Smooth muscle cell (in vitro differentiated cells): ENCODE results near the gene GSTO2. TPM values are rescaled to one million over a fixed set of nuclear protein-coding genes. Genes with fewer than 3 reads are reported as not detected.

Experiments
- DNase-seq: peaks from one replicate; lab custom pipeline; 2025; ENCODE audit not compliant: unreplicated experiment; lab: John Stamatoyannopoulos, UW
- H2AFZ ChIP-seq: fragments of 200-600 bp; sonication (generic); 2 replicates; pipeline ENCODE4 v1.6.0; 2016; ENCODE audit warnings: antibody characterized with exemption, low read depth, mild to moderate bottlenecking
- H3F3A ChIP-seq: fragments of 200-600 bp; sonication (generic); 2 replicates; pipeline ENCODE4 v1.6.0; 2017; ENCODE audit warnings: antibody characterized with exemption, low read depth
- H3K27ac ChIP-seq: fragments of 200-600 bp; sonication (generic); 2 replicates; pipeline ENCODE4 v1.5.1; 2016; ENCODE audit warnings: low read depth, mild to moderate bottlenecking
- H3K27me3 ChIP-seq: fragments of 200-600 bp; sonication (generic); 2 replicates; pipeline ENCODE4 v1.6.1; 2016; ENCODE audit warnings: low read depth, mild to moderate bottlenecking
- H3K36me3 ChIP-seq: fragments of 200-600 bp; sonication (generic); 2 replicates; pipeline ENCODE4 v1.5.1; 2016; ENCODE audit warnings: low read depth
- H3K4me1 ChIP-seq: fragments of 200-600 bp; sonication (generic); 2 replicates; pipeline ENCODE4 v1.5.1; 2016; ENCODE audit warnings: low read depth
- H3K4me2 ChIP-seq: fragments of 200-600 bp; sonication (generic); 2 replicates; pipeline ENCODE4 v1.6.0; 2016; ENCODE audit warnings: mild to moderate bottlenecking
- H3K4me3 ChIP-seq: fragments of 200-600 bp; sonication (generic); 2 replicates; pipeline ENCODE4 v1.5.1; 2016; ENCODE audit warnings: mild to moderate bottlenecking
- H3K79me2 ChIP-seq: fragments of 200-600 bp; sonication (generic); 2 replicates; pipeline ENCODE4 v1.6.0; 2016; ENCODE audit warnings: low read depth, mild to moderate bottlenecking
- H3K9ac ChIP-seq: fragments of 200-600 bp; sonication (generic); 2 replicates; pipeline ENCODE4 v1.6.0; 2016; ENCODE audit warnings: low read depth
- H3K9me3 ChIP-seq: fragments of 200-600 bp; sonication (generic); replicated peaks from 2 replicates; pipeline ENCODE4 v1.5.1; 2016; ENCODE audit warnings: low read depth
- H4K20me1 ChIP-seq: fragments of 200-600 bp; sonication (generic); 2 replicates; pipeline ENCODE4 v1.6.0; 2016; ENCODE audit warnings: low read depth
- WGBS: methylation state at CpG from one replicate; pipeline ENCODE4 v1.1.7; 2016; ENCODE audit warnings: low lambda C conversion rate; 5-methylcytosine and 5-hydroxymethylcytosine counted together
- polyA plus RNA-seq: library from polyadenylated mRNA; unstranded; fragments of >200 nt; fragmentation: Nextera tagmentation; extraction: Ambion mirVana; gene quantifications from 2 replicates; pipeline ENCODE4 v1.2.1, GENCODE V29; 2016
- total RNA-seq: library from RNA; depleted of rRNA; stranded (reverse); fragments of >200 nt; gene quantifications from 2 replicates; pipeline ENCODE4 v1.2.3, GENCODE V29; 2014
- TF ChIP-seq, protein P1 (sequence below): fragments of 200-600 bp; sonication (generic); IDR thresholded peaks from 2 replicates; pipeline ENCODE4 v1.5.1; 2017; ENCODE audit warnings: borderline replicate concordance, mild to moderate bottlenecking, antibody characterized with exemption; ENCODE audit not compliant: insufficient read depth, poor library complexity, severe bottlenecking

The GSTO2 gene
- total and polyA plus RNA-seq, 2 experiments from 2014 or later = 2.1 to 3.7 TPM

- no peak overlapping the region for H3K27ac ChIP-seq
- no peaks in the 10 kb centered on the region for H3K4me1 ChIP-seq
- H3K27me3 ChIP-seq = no peaks in the 10 kb centered on the region
- TF ChIP-seq, protein P1, sequence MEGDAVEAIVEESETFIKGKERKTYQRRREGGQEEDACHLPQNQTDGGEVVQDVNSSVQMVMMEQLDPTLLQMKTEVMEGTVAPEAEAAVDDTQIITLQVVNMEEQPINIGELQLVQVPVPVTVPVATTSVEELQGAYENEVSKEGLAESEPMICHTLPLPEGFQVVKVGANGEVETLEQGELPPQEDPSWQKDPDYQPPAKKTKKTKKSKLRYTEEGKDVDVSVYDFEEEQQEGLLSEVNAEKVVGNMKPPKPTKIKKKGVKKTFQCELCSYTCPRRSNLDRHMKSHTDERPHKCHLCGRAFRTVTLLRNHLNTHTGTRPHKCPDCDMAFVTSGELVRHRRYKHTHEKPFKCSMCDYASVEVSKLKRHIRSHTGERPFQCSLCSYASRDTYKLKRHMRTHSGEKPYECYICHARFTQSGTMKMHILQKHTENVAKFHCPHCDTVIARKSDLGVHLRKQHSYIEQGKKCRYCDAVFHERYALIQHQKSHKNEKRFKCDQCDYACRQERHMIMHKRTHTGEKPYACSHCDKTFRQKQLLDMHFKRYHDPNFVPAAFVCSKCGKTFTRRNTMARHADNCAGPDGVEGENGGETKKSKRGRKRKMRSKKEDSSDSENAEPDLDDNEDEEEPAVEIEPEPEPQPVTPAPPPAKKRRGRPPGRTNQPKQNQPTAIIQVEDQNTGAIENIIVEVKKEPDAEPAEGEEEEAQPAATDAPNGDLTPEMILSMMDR = no peak
- H3K4me3 ChIP-seq = no peak overlapping the region
- 73% methylated on average over 4 of the region's 4 CpGs for WGBS
- no peak overlapping the region for H3K9ac ChIP-seq
- H4K20me1 ChIP-seq = peaks cover 41% of the 10 kb centered on the region
- no peaks in the 10 kb centered on the region for H3F3A ChIP-seq
- DNase-seq = no peak
- H3K79me2 ChIP-seq = peaks cover 21% of the 10 kb centered on the region
- H3K4me2 ChIP-seq = no peak overlapping the region
- H2AFZ ChIP-seq = no peak overlapping the region
- H3K36me3 ChIP-seq = no peaks in the 10 kb centered on the region
- no peaks in the 10 kb centered on the region for H3K9me3 ChIP-seq
These were observed 39.5 kb downstream of the GSTO2 start for GRCh38 chr10:104308439-104308903.

DNA sequence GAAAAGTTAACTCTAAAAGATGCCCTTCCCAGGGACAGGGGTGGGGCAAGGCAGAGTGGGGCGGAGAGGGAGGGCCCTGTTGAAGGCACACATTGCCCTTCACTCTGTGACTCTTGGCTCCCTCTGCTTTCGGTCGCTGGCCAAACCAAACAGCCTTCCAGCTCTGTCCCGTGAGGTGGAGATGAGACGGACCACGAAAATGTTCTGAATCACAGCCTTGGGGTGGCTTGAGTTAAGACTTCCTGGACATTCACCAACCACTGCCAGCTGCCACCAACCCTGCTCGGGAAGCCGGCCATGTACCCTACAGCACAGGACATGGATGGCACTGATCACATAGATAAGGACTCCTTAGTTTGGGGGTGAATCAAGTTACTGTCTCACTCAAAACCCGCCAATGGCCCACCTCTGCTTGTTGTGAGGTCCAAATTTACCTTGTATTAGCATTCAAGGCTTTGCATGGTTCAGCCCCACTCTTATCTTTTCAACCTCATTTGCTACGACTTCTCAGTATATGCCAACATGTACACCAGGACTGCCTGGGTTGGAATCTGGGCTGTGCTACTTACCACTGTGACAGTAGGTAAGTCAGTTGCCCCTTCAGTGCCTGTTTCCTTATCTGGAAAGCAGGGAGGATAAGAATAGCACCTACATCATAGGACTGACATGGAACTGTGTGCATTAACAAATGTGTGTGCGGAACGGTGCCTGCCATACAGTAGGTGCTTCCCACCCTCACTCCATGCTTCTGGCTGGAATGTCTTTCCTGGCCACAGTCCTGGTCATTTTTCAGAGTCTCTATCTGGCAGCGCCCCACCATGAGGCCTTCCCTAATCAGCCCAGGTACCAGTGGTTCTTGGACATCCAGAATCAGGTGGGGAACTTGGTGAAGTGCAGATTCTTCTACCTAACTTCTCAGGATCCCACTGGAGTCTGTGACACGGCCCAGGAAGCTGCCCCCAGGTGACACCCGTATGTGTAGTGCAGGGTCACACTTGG is 41.3 kb downstream of the GSTO2 start:
- H3K79me2 ChIP-seq = peaks cover 37% of the 10 kb centered on the region

DNA sequence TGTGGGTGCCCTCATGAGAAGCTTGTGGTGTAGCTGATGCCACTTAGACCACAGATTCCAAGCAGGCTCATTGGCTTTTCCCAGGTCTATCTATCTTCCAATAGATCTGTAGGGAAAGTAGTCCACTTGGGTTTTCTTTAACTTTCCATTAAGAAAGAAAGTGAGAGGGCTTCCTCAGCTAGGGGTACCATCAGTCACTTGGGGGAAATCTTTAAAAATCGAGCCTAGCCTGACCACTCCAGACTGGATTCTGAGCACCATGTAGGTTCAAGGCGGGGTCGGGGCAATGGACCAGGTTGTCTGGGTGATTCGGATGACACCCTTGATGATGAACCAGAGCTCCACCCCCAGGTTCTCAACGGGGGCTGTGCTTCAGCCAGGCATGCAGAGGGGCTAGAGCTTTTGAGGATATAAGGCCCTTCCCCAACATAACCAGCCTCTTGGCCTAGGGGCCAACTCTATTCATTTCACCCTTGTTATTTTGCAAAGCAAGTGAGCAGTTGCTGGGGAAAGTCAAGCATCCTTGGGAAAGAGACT is 42.3 kb downstream of the GSTO2 start:
- Histone ChIP-seq H3K4me2 (no peak overlapping the region), H3K79me2 (peaks cover 47% of the 10 kb centered on the region), H3K27ac (no peak overlapping the region), H3K27me3 (no peaks in the 10 kb centered on the region), H2AFZ (no peak overlapping the region), H3K4me3 (no peak overlapping the region), H3K9ac (no peak overlapping the region), H3K36me3 (peaks cover 6% of the 10 kb centered on the region), H3K9me3 (no peaks in the 10 kb centered on the region), H3K4me1 (no peaks in the 10 kb centered on the region), H4K20me1 (peaks cover 69% of the 10 kb centered on the region), H3F3A (no peaks in the 10 kb centered on the region)
- TF ChIP-seq, protein P1 = no peak
- WGBS = 91% methylated on average over 5 of the region's 5 CpGs
- no peak for DNase-seq

More for the DNA sequence above, 41.3 kb downstream of the GSTO2 start:
- 73% methylated on average over 15 of the region's 15 CpGs for WGBS
- peaks cover 6% of the 10 kb centered on the region for H3K36me3 ChIP-seq
- no peaks in the 10 kb centered on the region for H3K27me3 ChIP-seq
- H3K4me3 ChIP-seq = no peak overlapping the region
- H2AFZ ChIP-seq = no peak overlapping the region
- H3K9ac ChIP-seq = no peak overlapping the region
- H3K4me2 ChIP-seq = no peak overlapping the region
- DNase-seq = no peak
- no peaks in the 10 kb centered on the region for H3K4me1 ChIP-seq
- H3K27ac ChIP-seq = peak overlapping the region; percentile 39
- TF ChIP-seq, protein P1 = no peak
- peaks cover 59% of the 10 kb centered on the region for H4K20me1 ChIP-seq
- no peaks in the 10 kb centered on the region for H3F3A ChIP-seq
- H3K9me3 ChIP-seq = no peaks in the 10 kb centered on the region
